Measurements from ENCODE around the gene DCP1B. TPM values are rescaled to one million over a fixed set of nuclear protein-coding genes. Genes with fewer than 3 reads are reported as not detected.

Gene DCP1B
- total and polyA plus RNA-seq, 2 of the 4 experiments (the other 2 are of a cell fraction): 13.3 to 19.7 TPM

DNA sequence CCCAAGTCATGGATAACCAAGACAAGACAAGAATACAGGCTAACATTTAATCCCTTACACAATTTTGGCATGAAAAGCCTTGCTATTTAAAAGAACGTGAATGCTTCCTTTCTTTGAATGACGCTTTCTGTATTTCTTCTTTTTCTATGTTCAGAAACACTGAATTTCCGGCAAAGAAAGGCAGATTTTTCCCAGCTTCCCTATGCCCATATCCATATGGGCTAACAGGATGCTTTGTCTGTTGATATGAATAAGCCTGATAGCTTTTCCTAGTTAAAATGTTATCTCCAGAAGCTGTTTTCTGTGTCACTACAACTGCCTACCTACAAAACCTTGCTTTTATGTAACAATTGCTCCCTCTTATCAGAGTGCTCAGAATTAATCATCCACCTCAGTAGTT lies 47.5 kb downstream of the DCP1B start:
- Histone ChIP-seq H3K9ac (ENCODE audit: low read depth, low read length) (no peak overlapping the region), H2BK20ac (ENCODE audit: low read depth, low read length) (no peak overlapping the region), H3K18ac (ENCODE audit: low read depth, low read length) (no peak overlapping the region), H3K4ac (ENCODE audit: low read depth, low read length) (no peak overlapping the region), H3K36me3 (ENCODE audit: control insufficient read depth, insufficient read depth, low read length) (peaks cover 37% of the 10 kb centered on the region), H3K27me3 (ENCODE audit: control insufficient read depth, insufficient read depth, low read length) (no peaks in the 10 kb centered on the region), H2BK120ac (ENCODE audit: low read depth, low read length) (no peak overlapping the region), H2AK5ac (ENCODE audit: low read depth, low read length) (no peak overlapping the region), H3K79me1 (ENCODE audit: low read depth in 1 of 2, low read length in 2 of 2) (peaks cover 0 to 3% of the 10 kb centered on the region in 2 experiments; a peak in 2 of 4 replicates), H2BK15ac (ENCODE audit: low read depth, low read length) (no peak overlapping the region), H4K5ac (ENCODE audit: low read depth, low read length) (no peak overlapping the region), H4K8ac (ENCODE audit: low read depth in 2 of 2, low read length in 2 of 2) (no peak overlapping the region), H3K23ac (ENCODE audit: low read depth, low read length) (no peak overlapping the region), H4K91ac (ENCODE audit: insufficient read depth, low read depth, low read length) (no peak overlapping the region), H4K20me1 (ENCODE audit: insufficient read depth, low read length) (no peaks in the 10 kb centered on the region; the same call in 1 of the 2 replicates), H3K4me1 (ENCODE audit: control insufficient read depth, insufficient read depth, low read length) (no peaks in the 10 kb centered on the region), H3K4me3 (ENCODE audit: insufficient read depth, low read depth, low read length) (no peak overlapping the region), H3K14ac (replicated peaks; ENCODE audit: low read depth, low read length) (no peak overlapping the region), H3K56ac (ENCODE audit: extremely low read depth, insufficient read depth, low read length) (no peak overlapping the region), H2AK9ac (replicated peaks; ENCODE audit: low read depth, low read length, poor library complexity) (no peak overlapping the region), H3K9me3 (ENCODE audit: control insufficient read depth, insufficient read depth, low read length) (no peaks in the 10 kb centered on the region), H2BK5ac (ENCODE audit: low read depth, low read length, poor library complexity, severe bottlenecking) (no peak overlapping the region), H3K9me1 (ENCODE audit: insufficient read depth, low read length) (peaks cover under 1% of the 10 kb centered on the region; the same call in 1 of the 2 replicates), H3K4me2 (ENCODE audit: low read depth, low read length) (no peak overlapping the region), H2AFZ (replicated peaks; ENCODE audit: low read length, poor library complexity) (no peak overlapping the region), H3K27ac (ENCODE audit: insufficient read depth, low read length) (no peak overlapping the region)
- BruUV-seq (replicated peaks): no TSS peak
- TF ChIP-seq CEBPB (IDR thresholded peaks at IDR 0.05; ENCODE audit: low read depth, low read length) (no peak), MAZ (IDR thresholded peaks at IDR 0.05; ENCODE audit: borderline replicate concordance, low read depth, low read length) (no peak), MXI1 (IDR thresholded peaks at IDR 0.05; ENCODE audit: borderline replicate concordance, low read depth, low read length) (no peak), MAFK (IDR thresholded peaks at IDR 0.05; ENCODE audit: low read depth, low read length) (no peak), CHD1 (IDR thresholded peaks at IDR 0.05; ENCODE audit: low read depth, low read length) (no peak), RCOR1 (IDR thresholded peaks at IDR 0.05; ENCODE audit: insufficient replicate concordance, low read length) (no peak), BHLHE40 (IDR thresholded peaks at IDR 0.05; ENCODE audit: low read depth, low read length) (no peak), POLR2A (IDR thresholded peaks at IDR 0.05; ENCODE audit: low read depth, low read length) (no peak), FOS (IDR thresholded peaks at IDR 0.05; ENCODE audit: low read depth, low read length) (no peak), RFX5 (IDR thresholded peaks at IDR 0.05; ENCODE audit: low read depth, low read length) (no peak), RAD21 (IDR thresholded peaks at IDR 0.05; ENCODE audit: low read length) (no peak), SMC3 (IDR thresholded peaks at IDR 0.05; ENCODE audit: low read depth, low read length) (no peak), NFE2L2 (IDR thresholded peaks at IDR 0.05; ENCODE audit: low read depth, low read length) (no peak)
- TF ChIP-seq, protein P1, sequence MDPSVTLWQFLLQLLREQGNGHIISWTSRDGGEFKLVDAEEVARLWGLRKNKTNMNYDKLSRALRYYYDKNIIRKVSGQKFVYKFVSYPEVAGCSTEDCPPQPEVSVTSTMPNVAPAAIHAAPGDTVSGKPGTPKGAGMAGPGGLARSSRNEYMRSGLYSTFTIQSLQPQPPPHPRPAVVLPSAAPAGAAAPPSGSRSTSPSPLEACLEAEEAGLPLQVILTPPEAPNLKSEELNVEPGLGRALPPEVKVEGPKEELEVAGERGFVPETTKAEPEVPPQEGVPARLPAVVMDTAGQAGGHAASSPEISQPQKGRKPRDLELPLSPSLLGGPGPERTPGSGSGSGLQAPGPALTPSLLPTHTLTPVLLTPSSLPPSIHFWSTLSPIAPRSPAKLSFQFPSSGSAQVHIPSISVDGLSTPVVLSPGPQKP (IDR thresholded peaks at IDR 0.05; ENCODE audit: borderline replicate concordance, low read depth, low read length): no peak
- TF ChIP-seq, protein P2, sequence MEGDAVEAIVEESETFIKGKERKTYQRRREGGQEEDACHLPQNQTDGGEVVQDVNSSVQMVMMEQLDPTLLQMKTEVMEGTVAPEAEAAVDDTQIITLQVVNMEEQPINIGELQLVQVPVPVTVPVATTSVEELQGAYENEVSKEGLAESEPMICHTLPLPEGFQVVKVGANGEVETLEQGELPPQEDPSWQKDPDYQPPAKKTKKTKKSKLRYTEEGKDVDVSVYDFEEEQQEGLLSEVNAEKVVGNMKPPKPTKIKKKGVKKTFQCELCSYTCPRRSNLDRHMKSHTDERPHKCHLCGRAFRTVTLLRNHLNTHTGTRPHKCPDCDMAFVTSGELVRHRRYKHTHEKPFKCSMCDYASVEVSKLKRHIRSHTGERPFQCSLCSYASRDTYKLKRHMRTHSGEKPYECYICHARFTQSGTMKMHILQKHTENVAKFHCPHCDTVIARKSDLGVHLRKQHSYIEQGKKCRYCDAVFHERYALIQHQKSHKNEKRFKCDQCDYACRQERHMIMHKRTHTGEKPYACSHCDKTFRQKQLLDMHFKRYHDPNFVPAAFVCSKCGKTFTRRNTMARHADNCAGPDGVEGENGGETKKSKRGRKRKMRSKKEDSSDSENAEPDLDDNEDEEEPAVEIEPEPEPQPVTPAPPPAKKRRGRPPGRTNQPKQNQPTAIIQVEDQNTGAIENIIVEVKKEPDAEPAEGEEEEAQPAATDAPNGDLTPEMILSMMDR (conservative IDR thresholded peaks at IDR 0.05; ENCODE audit: low read depth, low read length): no peak
- TF ChIP-seq, protein P3, sequence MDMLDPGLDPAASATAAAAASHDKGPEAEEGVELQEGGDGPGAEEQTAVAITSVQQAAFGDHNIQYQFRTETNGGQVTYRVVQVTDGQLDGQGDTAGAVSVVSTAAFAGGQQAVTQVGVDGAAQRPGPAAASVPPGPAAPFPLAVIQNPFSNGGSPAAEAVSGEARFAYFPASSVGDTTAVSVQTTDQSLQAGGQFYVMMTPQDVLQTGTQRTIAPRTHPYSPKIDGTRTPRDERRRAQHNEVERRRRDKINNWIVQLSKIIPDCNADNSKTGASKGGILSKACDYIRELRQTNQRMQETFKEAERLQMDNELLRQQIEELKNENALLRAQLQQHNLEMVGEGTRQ (IDR thresholded peaks at IDR 0.05; ENCODE audit: low read depth, low read length): no peak
- no peak for DNase-seq
- intact Hi-C loops (cut with micrococcal nuclease) (no loop called here), dilution Hi-C loops (cut with HindIII; ENCODE audit: low sequenced_read_pairs, unreplicated experiment) (no loop called here), in situ Hi-C loops (cut with MboI; ENCODE audit: low sequenced_read_pairs) (no loop called here)
- WGBS, 2 experiments (ENCODE audit: extremely low coverage in 2 of 2, insufficient read length in 1 of 2): no CpG with 5 or more reads among the region's 3 CpGs
- ChIA-PET CTCF (interaction anchor here (4.4 kb wide), 1 partner anchor 17 kb away, joined by 16 read pairs; no protein-coding TSS in a partner anchor), POLR2A (ENCODE audit: unreplicated experiment) (no interaction called here)
- no peak for ATAC-seq (ENCODE audit: low read depth)
